Islet of Langerhans (tissue), 1 donor: ENCODE data around the gene CDC42BPB.

Experiments
- FAIRE-seq: peaks from one replicate; lab custom pipeline; 2011; peaks lifted over from hg19 to GRCh38; lab: Jason Lieb, UNC

CDC42BPB gene

GRCh38 chr14:102944448-102945330 lies 112.7 kb downstream of the CDC42BPB start:
- no peak for FAIRE-seq

GRCh38 chr14:102943979-102944378 lies 113.4 kb downstream of the CDC42BPB start:
- no peak for FAIRE-seq

DNA sequence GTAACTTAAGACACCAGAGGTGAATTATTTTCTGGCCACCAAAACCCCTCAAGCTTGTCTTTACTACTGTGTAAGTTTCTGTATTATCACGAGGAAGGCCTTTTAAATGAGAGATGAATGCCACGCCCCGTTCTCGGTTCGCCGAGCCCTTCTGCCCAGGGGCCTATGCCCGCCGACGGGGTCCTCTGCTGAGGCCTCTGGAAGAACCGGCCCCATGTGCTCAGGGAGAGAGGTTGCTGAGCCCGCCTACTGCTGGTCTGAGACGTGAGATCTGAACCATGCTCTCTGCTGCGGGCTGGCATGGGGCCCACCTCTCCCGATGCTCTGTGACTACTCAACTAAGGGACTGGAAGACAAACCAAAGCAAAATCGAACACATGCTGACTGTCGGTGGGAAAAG lies 113.9 kb downstream of the CDC42BPB start:
- no peak for FAIRE-seq

GRCh38 chr14:102942069-102942468 lies 115.3 kb downstream of the CDC42BPB start:
- no peak for FAIRE-seq

GRCh38 chr14:102941419-102942011 lies 115.8 kb downstream of the CDC42BPB start:
- no peak for FAIRE-seq

GRCh38 chr14:102940729-102941362 lies 116.5 kb downstream of the CDC42BPB start:
- FAIRE-seq, result no peak

DNA sequence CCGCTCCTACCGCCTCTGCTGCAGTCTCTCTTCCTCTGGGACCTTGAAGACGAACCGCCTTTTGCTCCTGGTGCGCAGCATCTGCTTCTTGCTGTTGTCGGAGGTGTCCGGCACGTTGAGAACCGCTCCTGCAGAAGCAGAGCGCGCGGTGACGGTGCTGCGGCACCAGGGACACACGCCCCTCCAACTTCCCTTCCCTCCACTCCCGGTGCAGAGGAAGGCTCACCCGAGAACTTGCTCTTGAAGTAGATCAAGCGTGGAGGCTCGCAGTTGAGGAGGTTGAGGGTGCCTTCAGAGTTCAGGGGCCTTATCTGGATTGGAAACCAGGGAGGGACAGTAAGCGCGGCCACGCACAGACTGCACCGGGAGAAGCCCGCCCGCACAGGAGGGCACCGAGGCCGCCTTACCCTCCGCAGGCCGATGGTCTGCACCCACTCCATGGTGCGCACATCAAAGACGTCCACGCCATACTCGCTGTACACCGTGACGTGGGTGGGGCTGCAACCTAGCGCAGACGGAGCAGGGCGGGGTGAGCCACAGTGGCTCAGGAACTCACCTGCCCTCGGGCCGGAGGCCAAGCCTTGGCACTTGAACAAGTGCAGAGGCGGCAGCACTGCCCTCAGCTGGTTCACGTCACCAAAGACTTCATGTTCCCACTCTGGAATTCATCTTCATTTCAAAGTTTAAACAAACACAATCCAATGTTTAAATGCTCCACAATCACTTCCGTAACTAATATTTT lies 117.4 kb downstream of the CDC42BPB start:
- no peak for FAIRE-seq

- FAIRE-seq, result no peak
These were observed 118.0 kb downstream of the CDC42BPB start for GRCh38 chr14:102939329-102939728.

GRCh38 chr14:102938191-102938590 lies 119.2 kb downstream of the CDC42BPB start:
- no peak for FAIRE-seq

DNA sequence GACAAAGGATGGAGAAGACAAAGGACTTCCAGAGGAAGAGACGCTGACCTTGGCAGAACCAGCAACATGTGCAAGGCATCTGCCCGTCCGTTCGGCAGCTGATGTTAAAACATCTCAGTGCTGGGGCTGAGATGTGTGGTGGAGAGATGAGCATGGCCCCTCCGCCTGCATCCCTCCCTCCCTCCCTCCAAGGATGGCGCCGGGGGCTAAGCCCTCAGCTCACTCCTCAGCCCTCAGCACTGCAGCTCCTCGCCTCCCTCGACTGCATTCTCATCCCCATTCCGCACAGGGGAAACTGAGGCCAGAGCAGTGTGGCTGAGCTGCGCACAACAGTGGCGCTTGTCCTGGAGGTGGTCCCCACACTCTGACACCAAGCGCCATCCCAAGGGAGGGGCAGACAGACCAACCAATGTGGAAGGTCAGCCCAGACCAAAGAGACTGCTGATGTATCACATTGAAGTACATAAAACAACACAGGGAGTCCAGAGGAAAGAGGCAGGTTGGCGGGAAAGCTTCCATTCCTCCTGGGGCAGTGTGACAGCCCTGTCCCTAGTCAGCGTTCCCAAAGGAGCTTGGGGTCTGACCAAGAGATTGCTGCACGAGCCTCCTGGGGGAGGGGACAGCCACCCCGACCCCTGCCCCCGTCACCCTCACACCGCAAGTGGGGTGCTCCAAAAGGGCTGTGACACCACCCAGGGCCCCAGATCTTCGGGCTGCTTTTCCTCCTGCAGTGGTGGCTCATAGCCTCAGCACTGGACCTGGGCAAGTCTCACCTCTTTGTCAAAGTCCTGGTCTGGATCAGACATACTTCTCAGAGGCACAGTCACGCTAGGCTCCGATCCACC lies 119.8 kb downstream of the CDC42BPB start:
- FAIRE-seq, result no peak

DNA sequence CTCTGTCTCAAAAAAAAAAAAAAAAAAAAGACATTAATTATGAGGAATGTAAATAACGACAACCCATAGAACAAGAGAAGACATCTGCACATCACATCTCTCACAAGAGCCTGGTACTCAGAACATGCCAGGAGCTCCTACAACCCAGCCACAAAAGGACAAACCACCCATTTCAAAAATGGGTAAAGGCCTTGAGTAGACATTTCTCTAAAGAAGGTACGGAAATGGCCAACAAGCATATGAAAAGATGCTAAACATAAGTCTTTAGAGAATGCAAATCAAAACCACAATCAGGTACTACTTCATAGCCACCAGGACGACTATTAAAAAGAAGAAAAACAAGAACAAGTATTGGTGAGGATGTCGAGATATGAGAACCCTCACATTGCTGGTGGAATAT lies 121.6 kb downstream of the CDC42BPB start:
- FAIRE-seq, result no peak

GRCh38 chr14:102933618-102934231 lies 123.6 kb downstream of the CDC42BPB start:
- no peak for FAIRE-seq

GRCh38 chr14:102932484-102933248 lies 124.7 kb downstream of the CDC42BPB start:
- no peak for FAIRE-seq

GRCh38 chr14:102931580-102932285 lies 125.6 kb downstream of the CDC42BPB start:
- no peak for FAIRE-seq

- FAIRE-seq, result no peak
These were observed 126.4 kb downstream of the CDC42BPB start for GRCh38 chr14:102930753-102931579.

GRCh38 chr14:102930138-102930752 lies 127.1 kb downstream of the CDC42BPB start:
- no peak for FAIRE-seq

DNA sequence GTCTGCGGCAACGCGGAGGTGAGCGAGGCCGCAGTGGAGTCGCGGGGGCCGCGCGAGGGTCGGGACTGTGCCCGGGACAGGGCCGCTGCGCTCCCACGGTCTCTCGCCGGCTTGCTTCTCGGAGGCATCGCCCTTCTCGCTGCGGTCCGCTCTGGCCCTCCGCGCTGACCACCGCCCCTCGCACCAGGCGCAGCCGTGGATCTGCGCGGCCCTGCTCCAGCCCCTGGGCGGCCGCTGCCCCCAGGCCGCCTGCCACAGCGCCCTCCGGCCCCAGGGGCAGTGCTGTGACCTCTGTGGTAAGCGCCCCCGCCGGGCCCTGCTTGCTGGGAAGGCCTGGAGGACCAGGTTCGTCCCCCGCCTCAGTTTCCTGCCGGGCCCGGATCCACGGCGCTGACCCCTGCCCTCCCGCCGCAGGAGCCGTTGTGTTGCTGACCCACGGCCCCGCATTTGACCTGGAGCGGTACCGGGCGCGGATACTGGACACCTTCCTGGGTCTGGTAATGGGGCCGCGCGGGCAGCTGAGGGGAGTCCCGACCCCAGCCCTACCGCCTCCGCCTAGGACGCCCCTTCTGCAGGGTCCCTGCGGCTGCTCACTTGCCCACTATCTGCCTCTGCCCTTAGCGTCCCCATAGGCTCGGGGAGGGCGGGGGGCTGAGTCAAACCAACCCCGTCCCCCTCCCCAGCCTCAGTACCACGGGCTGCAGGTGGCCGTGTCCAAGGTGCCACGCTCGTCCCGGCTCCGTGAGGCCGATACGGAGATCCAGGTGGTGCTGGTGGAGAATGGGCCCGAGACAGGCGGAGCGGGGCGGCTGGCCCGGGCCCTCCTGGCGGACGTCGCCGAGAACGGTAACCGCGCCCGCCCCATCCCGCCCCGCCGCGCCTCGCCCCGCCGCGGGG lies 127.9 kb downstream of the CDC42BPB start:
- FAIRE-seq, result no peak
